HepG2 (cell line): ENCODE data around the gene G6PC3. TPM values are rescaled to one million over a fixed set of nuclear protein-coding genes. Genes with fewer than 3 reads are reported as not detected.

Experiments
- DMAP1 ChIP-seq: IDR thresholded peaks from 2 replicates; pipeline ENCODE4 v1.6.1; 2016
- FOXC1 ChIP-seq: sonication (generic); formaldehyde crosslinking; IDR thresholded peaks from 2 replicates; pipeline ENCODE4 v1.8.0; 2022; ENCODE audit warnings: mild to moderate bottlenecking, missing genetic modification reagents, borderline replicate concordance
- GTF3A ChIP-seq: sonication (generic); formaldehyde crosslinking; conservative IDR thresholded peaks from 2 replicates; pipeline ENCODE4 v1.4.0; 2020; ENCODE audit warnings: mild to moderate bottlenecking, missing genetic modification reagents
- MAX ChIP-seq: IDR thresholded peaks from 2 replicates; pipeline ENCODE4 v1.6.1; 2012; ENCODE audit warnings: inconsistent platforms
- PBX3 ChIP-seq: sonication (generic); formaldehyde crosslinking; IDR thresholded peaks from 2 replicates; pipeline ENCODE4 v1.8.1; 2023; ENCODE audit warnings: missing genetic modification reagents, inconsistent platforms, borderline replicate concordance
- SKIL ChIP-seq: sonication (generic); formaldehyde crosslinking; IDR thresholded peaks from 2 replicates; pipeline ENCODE4 v1.8.0; 2022; ENCODE audit warnings: missing genetic modification reagents, mild to moderate bottlenecking, moderate library complexity, borderline replicate concordance
- SMYD3 ChIP-seq: sonication (generic); formaldehyde crosslinking; IDR thresholded peaks from 2 replicates; pipeline ENCODE4 v1.8.1; 2023; ENCODE audit warnings: mild to moderate bottlenecking, missing genetic modification reagents
- TBP ChIP-seq: sonication (generic); formaldehyde crosslinking; IDR thresholded peaks from 2 replicates; pipeline ENCODE4 v1.5.0; 2020; ENCODE audit warnings: missing genetic modification reagents
- TEAD3 ChIP-seq: optimal IDR thresholded peaks from 2 replicates; pipeline ENCODE3; 2016; ENCODE audit warnings: borderline replicate concordance
- ZBTB1 ChIP-seq: sonication (generic); formaldehyde crosslinking; IDR thresholded peaks from 2 replicates; pipeline ENCODE4 v1.4.0; 2020; ENCODE audit warnings: missing genetic modification reagents, borderline replicate concordance
- ZBTB25 ChIP-seq: IDR thresholded peaks from 2 replicates; pipeline ENCODE4 v1.6.1; 2018; ENCODE audit warnings: missing genetic modification reagents
- ZBTB44 ChIP-seq: sonication (generic); formaldehyde crosslinking; IDR thresholded peaks from 2 replicates; pipeline ENCODE4 v1.4.0; 2020; ENCODE audit warnings: missing genetic modification reagents
- ZBTB8A ChIP-seq: sonication (generic); formaldehyde crosslinking; IDR thresholded peaks from 2 replicates; pipeline ENCODE4 v1.4.0; 2020; ENCODE audit warnings: mild to moderate bottlenecking, low read depth, missing genetic modification reagents, borderline replicate concordance
- ZFP82 ChIP-seq: sonication (generic); formaldehyde crosslinking; IDR thresholded peaks from 2 replicates; pipeline ENCODE4 v1.5.1; 2020; ENCODE audit warnings: mild to moderate bottlenecking, missing genetic modification reagents, borderline replicate concordance
- ZFYVE20 ChIP-seq: sonication (generic); formaldehyde crosslinking; IDR thresholded peaks from 2 replicates; pipeline ENCODE4 v1.8.0; 2023; ENCODE audit warnings: low read depth, mild to moderate bottlenecking, moderate library complexity, missing genetic modification reagents, borderline replicate concordance
- ZHX1 ChIP-seq: sonication (generic); formaldehyde crosslinking; IDR thresholded peaks from 2 replicates; pipeline ENCODE4 v1.8.1; 2022; ENCODE audit warnings: low read depth, mild to moderate bottlenecking, missing genetic modification reagents
- ZNF33A ChIP-seq: sonication (generic); formaldehyde crosslinking; IDR thresholded peaks from 2 replicates; pipeline ENCODE4 v1.5.1; 2020; ENCODE audit warnings: missing genetic modification reagents, mild to moderate bottlenecking, moderate library complexity, borderline replicate concordance
- ZNF33B ChIP-seq: sonication (generic); formaldehyde crosslinking; IDR thresholded peaks from 2 replicates; pipeline ENCODE4 v1.5.1; 2020; ENCODE audit warnings: mild to moderate bottlenecking, missing genetic modification reagents
- ZNF432 ChIP-seq: sonication (generic); formaldehyde crosslinking; IDR thresholded peaks from 2 replicates; pipeline ENCODE4 v1.5.0; 2020; ENCODE audit warnings: missing genetic modification reagents, mild to moderate bottlenecking, borderline replicate concordance
- ZNF652 ChIP-seq: IDR thresholded peaks from 2 replicates; pipeline ENCODE4 v1.6.1; 2016; ENCODE audit warnings: low read depth, borderline replicate concordance
- polyA plus RNA-seq, 8 experiments: library from polyadenylated mRNA; depleted of rRNA in 3 of 8; stranded (reverse) in 7 of 8; unstranded in 1 of 8; fragments of >200 nt; fragmentation: Illumina TruSeq in 4 of 8; extraction: Trizol in 4 of 8; gene quantifications; 2 replicates each; pipeline versions ENCODE4 v1.2.1 to v1.2.3, GENCODE V29; 2011 to 2016; ENCODE audit warnings: low read depth in 4 of 8, missing spikeins in 1 of 8, mixed read lengths in 1 of 8; ENCODE audit not compliant: insufficient read depth in 1 of 8
- total RNA-seq, 5 experiments: library from RNA; depleted of rRNA; stranded (reverse); fragments of >200 nt; fragmentation: Illumina TruSeq; extraction: Trizol; gene quantifications; 2 replicates each; pipeline ENCODE4 v1.2.3, GENCODE V29; 2016; ENCODE audit warnings: low read depth in 1 of 5

Gene G6PC3
- total and polyA plus RNA-seq, 2 of the 13 experiments (the other 11 are each of a cell fraction or from before 2014, with no cell fraction given): 38.5 to 75.8 TPM

- TF ChIP-seq SKIL (CRISPR knock-in tag) (no peak), ZBTB44 (CRISPR knock-in tag) (no peak), ZNF33B (CRISPR knock-in tag) (no peak), MAX (peak; percentile 43; the same call in 1 of the 2 replicates), ZBTB8A (no peak), ZFP82 (CRISPR knock-in tag) (no peak), ZBTB1 (CRISPR knock-in tag) (no peak), GTF3A (CRISPR knock-in tag) (no peak), TBP (CRISPR knock-in tag) (no peak), FOXC1 (CRISPR knock-in tag) (no peak), ZHX1 (CRISPR knock-in tag) (no peak), DMAP1 (CRISPR knock-in tag) (no peak), SMYD3 (CRISPR knock-in tag) (no peak), ZBTB25 (no peak), ZNF652 (CRISPR knock-in tag) (peak; percentile 54; the same call in 1 of the 2 replicates), ZFYVE20 (CRISPR knock-in tag) (no peak), PBX3 (CRISPR knock-in tag) (no peak), TEAD3 (CRISPR knock-in tag) (peak; percentile 66), ZNF432 (CRISPR knock-in tag) (no peak), ZNF33A (0 out of 2 replicates have a peak, but pooled peaks have one; percentile 33)
These were observed 26.8 kb downstream of the G6PC3 start (continued) for GRCh38 chr17:44097110-44097958.
